KMS-11 (cell line): ENCODE measurements around the gene CCDC38.

ENCODE experiments used
- H2AFZ ChIP-seq: fragments of 200-600 bp; sonication (generic); 2 replicates; pipeline ENCODE4 v1.6.1; 2016; ENCODE audit warnings: antibody characterized with exemption, mixed run types, low read depth
- H3K27ac ChIP-seq: fragments of 200-600 bp; sonication (generic); 2 replicates; pipeline ENCODE4 v1.6.1; 2016; ENCODE audit warnings: mild to moderate bottlenecking, mixed run types
- H3K27me3 ChIP-seq: fragments of 200-600 bp; sonication (generic); 2 replicates; pipeline ENCODE4 v1.6.1; 2017; ENCODE audit warnings: mild to moderate bottlenecking, low read depth, mixed run types, moderate library complexity; ENCODE audit not compliant: insufficient read depth
- H3K36me3 ChIP-seq: fragments of 200-600 bp; sonication (generic); 2 replicates; pipeline ENCODE4 v1.6.1; 2017; ENCODE audit warnings: mild to moderate bottlenecking, mixed run types; ENCODE audit not compliant: insufficient read depth
- H3K4me1 ChIP-seq: fragments of 200-600 bp; sonication (generic); 2 replicates; pipeline ENCODE4 v1.6.1; 2016; ENCODE audit warnings: mild to moderate bottlenecking, low read depth, mixed run types; ENCODE audit not compliant: poor library complexity, severe bottlenecking
- H3K4me2 ChIP-seq: fragments of 200-600 bp; sonication (generic); 2 replicates; pipeline ENCODE4 v1.7.0; 2016; ENCODE audit warnings: mild to moderate bottlenecking, mixed run types
- H3K4me3 ChIP-seq: fragments of 200-600 bp; sonication (generic); IDR thresholded peaks from 2 replicates; pipeline ENCODE4 v1.6.1; 2017; ENCODE audit warnings: low read depth, low read length, mixed read lengths; ENCODE audit not compliant: insufficient read depth
- H3K79me2 ChIP-seq: fragments of 200-600 bp; sonication (generic); 2 replicates; pipeline ENCODE4 v1.6.1; 2016; ENCODE audit warnings: low read depth, mixed run types; ENCODE audit not compliant: insufficient read depth
- H3K9ac ChIP-seq: fragments of 200-600 bp; sonication (generic); 2 replicates; pipeline ENCODE4 v1.6.1; 2016; ENCODE audit warnings: mild to moderate bottlenecking, mixed run types
- H4K20me1 ChIP-seq: fragments of 200-600 bp; sonication (generic); 2 replicates; pipeline ENCODE4 v1.6.1; 2016; ENCODE audit warnings: mild to moderate bottlenecking, mixed run types; ENCODE audit not compliant: insufficient read depth
- CTCF ChIP-seq: fragments of 200-600 bp; sonication (generic); conservative IDR thresholded peaks from 2 replicates; pipeline ENCODE4 v1.6.1; 2017; ENCODE audit warnings: low read depth, mild to moderate bottlenecking, antibody characterized with exemption, low read length, moderate library complexity, mixed read lengths

CCDC38 gene

GRCh38 chr12:95942524-95943329 lies at the start of gene CCDC38:
CCDC38 (minus strand) TSS chr12:95942614; CDS start chr12:95936509, 6,105 bp downstream.
- no peaks in the 10 kb centered on the region for H3K36me3 ChIP-seq
- no peaks in the 10 kb centered on the region for H3K79me2 ChIP-seq
- H3K4me1 ChIP-seq, result peaks cover 3% of the 10 kb centered on the region
- H3K4me2 ChIP-seq, result peak within 1 kb of the TSS; percentile 69
- peak within 1 kb of the TSS; percentile 24 for H3K4me3 ChIP-seq
- H3K27ac ChIP-seq, result peak within 1 kb of the TSS; percentile 40; the same call in 1 of the 2 replicates
- no peak for TF ChIP-seq CTCF
- peak within 1 kb of the TSS; percentile 57; the same call in 1 of the 2 replicates for H3K9ac ChIP-seq
- no peaks in the 10 kb centered on the region for H3K27me3 ChIP-seq
- H4K20me1 ChIP-seq, result no peaks in the 10 kb centered on the region
- peak within 1 kb of the TSS; percentile 89 for H2AFZ ChIP-seq

- Histone ChIP-seq H3K4me1 (no peaks in the 10 kb centered on the region), H3K9ac (no peak overlapping the region), H4K20me1 (no peaks in the 10 kb centered on the region), H3K79me2 (no peaks in the 10 kb centered on the region), H3K4me2 (no peak overlapping the region), H3K36me3 (no peaks in the 10 kb centered on the region), H2AFZ (no peak overlapping the region), H3K4me3 (no peak overlapping the region), H3K27ac (no peak overlapping the region), H3K27me3 (no peaks in the 10 kb centered on the region)
- TF ChIP-seq CTCF, result no peak
Measured at GRCh38 chr12:95990136-95990535, 47.7 kb upstream of the CCDC38 start.

GRCh38 chr12:95989504-95990123 lies 47.2 kb upstream of the CCDC38 start:
- no peak overlapping the region for H3K4me2 ChIP-seq
- H3K4me3 ChIP-seq, result no peak overlapping the region
- TF ChIP-seq CTCF, result no peak
- H3K27me3 ChIP-seq, result no peaks in the 10 kb centered on the region
- no peak overlapping the region for H2AFZ ChIP-seq
- no peaks in the 10 kb centered on the region for H4K20me1 ChIP-seq
- H3K4me1 ChIP-seq, result no peaks in the 10 kb centered on the region
- H3K79me2 ChIP-seq, result no peaks in the 10 kb centered on the region
- H3K27ac ChIP-seq, result no peak overlapping the region
- no peak overlapping the region for H3K9ac ChIP-seq
- no peaks in the 10 kb centered on the region for H3K36me3 ChIP-seq

- Histone ChIP-seq H4K20me1 (no peaks in the 10 kb centered on the region), H3K4me2 (no peak overlapping the region), H2AFZ (no peak overlapping the region), H3K36me3 (no peaks in the 10 kb centered on the region), H3K79me2 (no peaks in the 10 kb centered on the region), H3K9ac (no peak overlapping the region), H3K4me3 (no peak overlapping the region), H3K27ac (no peak overlapping the region), H3K4me1 (no peaks in the 10 kb centered on the region), H3K27me3 (no peaks in the 10 kb centered on the region)
- TF ChIP-seq CTCF, result no peak
Measured at GRCh38 chr12:95988506-95989275, 46.3 kb upstream of the CCDC38 start.
